HG02610 (cell line): ENCODE data around the gene AGO3.

ENCODE experiments used
- ATAC-seq: cut with Tn5 transposase; IDR thresholded peaks from one replicate; pipeline ENCODE4 v1.9.1; 2021; ENCODE audit warnings: mild to moderate bottlenecking, moderate library complexity; ENCODE audit not compliant: unreplicated experiment

Gene AGO3

GRCh38 chr1:36094621-36095061, 163.7 kb downstream of the AGO3 start:
- no peak for ATAC-seq

DNA sequence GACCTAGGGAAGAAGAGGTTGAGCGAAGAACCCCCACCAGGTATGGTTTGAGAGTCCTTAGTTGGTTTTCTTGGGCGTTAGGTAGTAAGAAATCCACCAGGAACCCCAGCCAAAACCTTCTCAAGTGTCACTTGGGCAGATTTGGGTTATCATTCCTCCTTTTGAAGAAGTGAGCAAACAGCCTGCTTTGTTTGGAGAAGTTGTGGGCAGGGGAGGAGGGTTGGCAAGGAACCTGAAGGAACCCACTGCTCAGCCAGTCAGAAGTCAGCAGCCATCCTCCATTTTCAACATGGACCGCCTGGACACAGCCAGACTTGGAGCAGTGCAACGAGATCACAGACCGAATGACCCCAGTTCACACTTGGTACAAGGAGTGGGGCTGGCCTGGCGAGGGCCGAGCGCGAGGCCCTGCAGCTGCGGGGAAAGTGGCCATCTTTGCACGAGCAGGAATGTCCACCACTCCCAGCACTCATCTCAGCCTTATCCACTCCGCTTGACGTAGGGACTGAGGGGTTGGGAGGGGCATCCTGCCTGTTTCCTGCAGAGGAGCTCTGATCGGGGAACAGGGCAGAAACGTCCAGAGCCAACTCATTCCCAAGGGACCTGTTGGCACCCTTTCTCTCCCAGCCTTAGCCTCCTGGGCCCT, 165.0 kb downstream of the AGO3 start:
- no peak for ATAC-seq

DNA sequence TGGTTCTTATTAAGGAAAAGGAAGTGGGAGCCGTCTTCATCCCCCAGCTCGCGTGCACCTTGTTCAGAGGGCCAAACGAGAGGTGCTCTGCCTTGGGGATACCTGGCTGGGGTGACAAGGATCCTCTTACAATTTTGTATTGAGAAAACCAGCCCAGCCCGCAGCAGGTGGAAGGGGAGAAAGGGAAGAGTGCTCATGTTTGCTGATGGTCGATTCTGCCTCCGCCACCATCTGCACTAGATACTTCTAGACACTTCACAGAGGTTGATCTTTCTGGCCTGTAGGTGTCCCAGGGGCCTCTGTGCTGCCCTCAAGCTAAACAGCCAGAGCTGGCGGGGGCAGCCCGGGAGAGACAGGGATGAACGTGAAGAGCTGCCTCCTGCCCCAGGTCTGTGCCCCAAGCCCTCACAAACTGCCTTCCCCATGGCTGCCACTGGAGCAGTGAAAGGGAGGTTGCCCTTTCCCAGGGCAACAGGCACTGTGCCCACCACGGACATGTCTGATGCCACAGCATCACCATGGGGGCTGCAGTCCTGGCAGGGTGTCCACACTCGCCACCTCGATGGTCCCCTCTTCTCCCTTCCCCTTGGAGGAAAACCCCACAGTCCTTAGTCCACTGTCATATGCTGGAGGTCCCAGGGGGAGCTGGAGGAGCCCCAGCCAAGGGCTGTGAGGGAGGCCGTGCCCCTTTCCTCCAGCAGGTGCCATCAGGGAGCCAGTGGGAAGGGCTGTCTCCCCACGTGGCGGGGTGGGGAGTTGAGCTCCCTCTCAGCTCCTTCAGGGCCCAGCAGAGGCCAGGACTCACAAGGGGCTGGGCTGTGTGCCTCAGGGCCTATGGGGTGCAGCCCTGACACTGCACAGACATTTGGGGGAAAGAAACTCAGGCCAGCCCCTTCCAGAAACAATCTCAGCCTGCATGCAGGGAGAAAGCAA, 165.9 kb downstream of the AGO3 start:
- no peak for ATAC-seq

GRCh38 chr1:36097693-36098585, 167.0 kb downstream of the AGO3 start:
- ATAC-seq: no peak

GRCh38 chr1:36098650-36099365, 167.9 kb downstream of the AGO3 start:
- no peak for ATAC-seq

- ATAC-seq: peak; percentile 48
Observed at GRCh38 chr1:36099681-36100341, 168.9 kb downstream of the AGO3 start.

- ATAC-seq: no peak
Observed at GRCh38 chr1:36100376-36100775, 169.5 kb downstream of the AGO3 start.

GRCh38 chr1:36101546-36101945, 170.6 kb downstream of the AGO3 start:
- no peak for ATAC-seq

- no peak for ATAC-seq
Observed at GRCh38 chr1:36106269-36106668, 175.4 kb downstream of the AGO3 start.

- no peak for ATAC-seq
Observed at GRCh38 chr1:36107394-36107793, 176.5 kb downstream of the AGO3 start.

GRCh38 chr1:36108314-36108713, 177.4 kb downstream of the AGO3 start:
- no peak for ATAC-seq

DNA sequence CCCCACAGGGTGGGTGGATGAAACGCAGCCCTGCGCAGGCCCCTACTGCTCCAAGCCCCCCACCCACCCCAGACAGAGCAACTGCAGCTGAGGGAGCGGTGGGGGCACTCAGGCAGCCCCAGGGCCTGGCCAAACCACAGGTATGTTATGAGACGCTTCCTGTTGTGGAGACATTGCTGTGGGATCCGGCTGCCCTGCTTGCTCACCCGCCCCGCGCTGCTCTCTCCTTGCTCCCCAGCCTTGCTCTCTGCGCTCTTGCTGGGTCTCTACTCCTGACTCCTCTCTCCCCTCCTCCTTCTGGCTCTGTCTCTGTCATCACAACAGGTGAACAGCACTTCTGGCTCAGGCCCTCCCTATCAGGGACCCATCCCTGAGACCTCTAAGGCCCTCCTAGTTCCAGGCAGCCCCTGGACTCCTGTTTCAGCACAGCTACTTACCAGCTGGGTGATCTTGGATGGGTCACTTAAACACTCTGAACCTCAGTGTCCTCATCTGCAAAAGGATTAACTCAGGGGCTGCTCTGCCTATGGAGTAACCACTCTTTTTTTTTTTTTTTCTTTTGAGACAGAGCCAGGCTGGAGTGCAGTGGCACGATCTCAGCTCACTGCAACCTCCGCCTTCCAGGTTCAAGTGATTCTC, 178.3 kb downstream of the AGO3 start:
- ATAC-seq: no peak

GRCh38 chr1:36111151-36111550, 180.2 kb downstream of the AGO3 start:
- ATAC-seq: no peak

- ATAC-seq: no peak
Observed at GRCh38 chr1:36112823-36113222, 181.9 kb downstream of the AGO3 start.

DNA sequence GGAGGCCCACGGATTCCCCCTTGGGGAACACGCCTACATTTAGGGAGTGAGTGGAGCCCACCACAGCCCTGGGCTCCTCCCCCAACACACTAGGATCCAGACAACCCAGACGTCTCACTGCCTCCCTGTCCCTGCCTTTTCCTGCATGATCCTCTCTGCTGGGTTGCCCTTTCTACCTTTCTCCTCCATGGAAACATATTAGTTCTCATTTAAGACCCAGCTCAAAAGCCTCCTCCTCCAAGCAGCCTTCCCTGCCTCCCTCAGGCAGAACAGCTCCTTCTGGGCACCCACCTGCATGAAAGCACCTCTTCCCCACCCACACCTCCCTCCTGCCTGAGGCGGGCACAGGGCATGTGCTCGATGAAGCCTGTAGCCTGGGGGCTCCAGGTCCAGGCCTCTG, 183.5 kb downstream of the AGO3 start:
- ATAC-seq: no peak

- ATAC-seq: no peak
Observed at GRCh38 chr1:36115200-36115669, 184.3 kb downstream of the AGO3 start.

DNA sequence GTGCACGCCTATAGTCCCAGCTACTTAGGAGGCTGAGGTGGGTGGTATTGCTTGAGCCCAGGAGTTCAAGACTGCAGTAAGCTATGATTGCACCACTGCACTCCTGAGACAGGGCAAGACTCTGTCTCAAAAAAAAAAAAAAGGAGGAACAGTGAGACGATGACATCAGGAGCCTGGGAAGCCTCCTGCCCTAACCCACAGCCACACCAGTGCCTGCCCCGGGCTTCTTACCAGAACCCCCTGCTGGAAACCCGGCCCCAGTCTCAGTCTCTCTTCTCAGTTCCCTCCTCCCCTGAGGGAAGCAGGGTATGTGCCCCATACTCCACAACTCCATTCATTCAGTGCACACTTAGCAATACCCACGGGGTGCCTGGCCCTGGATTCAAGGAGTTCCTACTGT, 185.0 kb downstream of the AGO3 start:
- ATAC-seq: no peak

DNA sequence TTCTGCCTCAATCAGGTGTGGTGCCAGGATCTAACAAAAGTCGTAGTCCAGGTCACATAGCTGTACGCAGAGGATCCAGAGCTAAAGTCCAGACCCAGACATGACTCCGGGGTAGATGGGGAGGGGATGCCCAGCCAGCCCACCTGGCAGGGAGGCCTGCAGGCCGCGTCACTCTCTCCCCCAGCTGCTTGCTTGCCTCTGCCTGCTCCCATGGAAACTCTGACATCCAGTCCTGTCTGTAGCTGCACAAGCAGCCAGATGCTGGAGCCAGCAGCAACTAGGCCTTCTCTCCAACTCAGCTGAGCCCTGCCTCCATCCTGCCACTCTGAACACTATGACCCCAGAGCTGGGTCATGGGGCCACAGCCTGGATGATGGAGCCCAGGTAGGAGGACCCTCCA, 186.0 kb downstream of the AGO3 start:
- ATAC-seq: no peak

DNA sequence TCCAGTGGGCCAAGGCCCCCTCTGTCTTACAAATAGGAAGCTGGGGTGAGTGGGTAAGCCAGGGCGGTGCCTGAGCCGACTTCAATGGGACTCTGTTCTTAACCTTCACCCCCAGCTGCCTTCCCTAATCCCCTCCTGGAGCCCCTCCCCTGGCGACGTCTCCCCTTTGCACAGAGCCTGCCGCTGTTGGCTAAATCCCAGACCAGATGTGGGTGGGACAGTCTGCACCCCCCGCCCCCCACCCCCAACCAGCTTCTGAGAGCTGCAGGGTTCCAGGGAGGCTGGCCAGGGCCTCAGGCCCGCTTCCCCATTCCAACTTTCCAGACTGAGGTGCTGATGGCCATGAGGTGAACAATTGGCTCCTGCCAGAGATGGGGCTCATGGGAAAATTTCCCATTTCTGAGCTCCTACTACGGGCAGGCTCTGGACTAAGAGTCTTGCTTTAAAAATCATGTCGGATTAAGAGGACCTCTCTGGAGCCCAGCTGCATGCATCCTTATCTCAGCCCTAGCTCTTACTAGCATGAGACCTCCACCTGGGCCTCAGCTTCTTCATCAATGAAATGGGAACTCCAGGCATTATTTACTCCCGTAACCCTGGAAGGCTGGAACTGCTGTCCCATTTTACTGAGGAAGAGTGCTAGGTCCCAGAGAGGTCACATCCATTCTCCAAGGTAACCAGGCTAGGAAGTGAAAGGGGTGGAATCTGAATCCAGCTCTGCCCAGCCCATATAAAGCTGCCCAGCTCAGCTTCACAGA, 187.7 kb downstream of the AGO3 start:
- no peak for ATAC-seq
